Sigmoid colon (tissue), 7 donors: ENCODE data around the gene VPS50. TPM values are rescaled to one million over a fixed set of nuclear protein-coding genes. Genes with fewer than 3 reads are reported as not detected.

Experiments
- DNase-seq: peaks from one replicate; pipeline ENCODE4 v3.0.0-alpha.2; 2019
- H3K27ac ChIP-seq, 4 donors: fragments of 200-600 bp; sonication (generic); one replicate each; pipeline ENCODE4 v1.5.1; 2016 to 2019; ENCODE audit warnings: mild to moderate bottlenecking in 1 of 4
- H3K27me3 ChIP-seq, 3 donors: fragments of 200-600 bp; sonication (generic); one replicate each; pipeline ENCODE4 v1.5.1; 2019; ENCODE audit warnings: mild to moderate bottlenecking in 1 of 3
- H3K36me3 ChIP-seq, 4 donors: fragments of 200-600 bp; sonication (generic); one replicate each; pipeline ENCODE4 v1.5.1; 2016 to 2019
- H3K4me1 ChIP-seq, 4 donors: fragments of 200-600 bp; sonication (generic); one replicate each; pipeline ENCODE4 v1.5.1; 2017 to 2019
- H3K4me3 ChIP-seq, 4 donors: fragments of 200-600 bp; sonication (generic); one replicate each; pipeline ENCODE4 v1.5.1; 2017 to 2019; ENCODE audit warnings: mild to moderate bottlenecking in 2 of 4, moderate library complexity in 1 of 4
- H3K9me3 ChIP-seq, 4 donors: fragments of 200-600 bp in 3 of 4; sonication (generic) in 3 of 4; one replicate each; pipeline versions ENCODE4 v1.5.1 to v1.6.1; 2013 to 2019
- CTCF ChIP-seq, 4 experiments: fragments of 450-650 bp in 3 of 4; fragments of 200-600 bp in 1 of 4; IDR thresholded peaks; one replicate each; pipeline ENCODE4 v1.5.1; 2016 to 2019; ENCODE audit warnings: antibody characterized with exemption in 4 of 4, mild to moderate bottlenecking in 3 of 4, moderate library complexity in 2 of 4
- EP300 ChIP-seq, 4 donors: sonication (generic); formaldehyde crosslinking; IDR thresholded peaks; one replicate each; pipeline ENCODE4 v1.6.1; 2017; ENCODE audit warnings: antibody characterized with exemption in 4 of 4
- POLR2A ChIP-seq, 2 donors: fragments of 450-650 bp; IDR thresholded peaks; one replicate each; pipeline ENCODE4 v1.6.1; 2016; ENCODE audit warnings: antibody characterized with exemption in 2 of 2, mild to moderate bottlenecking in 2 of 2, moderate library complexity in 2 of 2
- POLR2AphosphoS5 ChIP-seq, 4 donors: sonication (generic); formaldehyde crosslinking; IDR thresholded peaks; one replicate each; pipeline ENCODE4 v1.6.1; 2017; ENCODE audit warnings: antibody characterized with exemption in 4 of 4
- WGBS, 2 donors: extraction: QIAGEN DNeasy Blood & Tissue Kit; methylation state at CpG; one replicate each; pipeline ENCODE4 v1.1.7; 2013; 5-methylcytosine and 5-hydroxymethylcytosine counted together
- intact Hi-C: fragments of 100-400 bp; cut with DNase I; formaldehyde crosslinking; loops from one replicate; pipeline ENCODE4 v1.15.1; 2023
- polyA plus RNA-seq, 3 donors: library from polyadenylated mRNA; stranded (reverse); fragments of 200-250 nt; gene quantifications; one replicate each; pipeline ENCODE4 v1.2.3, GENCODE V29; 2013
- total RNA-seq, 4 donors: library from RNA; depleted of rRNA; stranded (reverse); fragments of >200 nt; gene quantifications; one replicate each; pipeline ENCODE4 v1.1.0, GENCODE V29; 2016
- donor health status: healthy with polysubstance abuse.
- donor health status: Bipolar disorder and iron deficiency.
- donor health status: healthy.

Gene VPS50
- total and polyA plus RNA-seq, 7 donors, result 4.8 to 36.4 (median 21.7) TPM

GRCh38 chr7:93205046-93205445, 27.1 kb upstream of the VPS50 start:
- H3K36me3 ChIP-seq, result no peaks in the 10 kb centered on the region
- H3K27me3 ChIP-seq, result no peaks in the 10 kb centered on the region
- no peaks in the 10 kb centered on the region for H3K9me3 ChIP-seq
- 18 to 48% methylated on average over 2 of the region's 2 CpGs for WGBS, 2 donors
- TF ChIP-seq EP300 (IDR thresholded peaks at IDR 0.05) (no peak), CTCF (IDR thresholded peaks at IDR 0.05) (no peak), POLR2A (IDR thresholded peaks at IDR 0.05) (no peak), POLR2AphosphoS5 (IDR thresholded peaks at IDR 0.05) (no peak)
- H3K4me1 ChIP-seq, result no peaks in the 10 kb centered on the region
- no peak overlapping the region for H3K27ac ChIP-seq
- no peak overlapping the region for H3K4me3 ChIP-seq
- no peak for DNase-seq
- intact Hi-C loops, result no loop called here

- Histone ChIP-seq H3K4me3 (no peak overlapping the region), H3K9me3 (no peaks in the 10 kb centered on the region), H3K27ac (no peak overlapping the region), H3K36me3 (no peaks in the 10 kb centered on the region), H3K27me3 (no peaks in the 10 kb centered on the region), H3K4me1 (no peaks in the 10 kb centered on the region)
- DNase-seq, result no peak
- intact Hi-C loops, result no loop called here
- TF ChIP-seq POLR2AphosphoS5 (IDR thresholded peaks at IDR 0.05), result no peak
- no peak for TF ChIP-seq EP300 (IDR thresholded peaks at IDR 0.05)
- no peak for TF ChIP-seq POLR2A (IDR thresholded peaks at IDR 0.05)
- no peak for TF ChIP-seq CTCF (IDR thresholded peaks at IDR 0.05)
- WGBS, 2 donors, result 86 to 90% methylated on average over 5 of the region's 5 CpGs
Measured at GRCh38 chr7:93211228-93211818, 20.8 kb upstream of the VPS50 start.

GRCh38 chr7:93212881-93213280, 19.3 kb upstream of the VPS50 start:
- TF ChIP-seq CTCF (IDR thresholded peaks at IDR 0.05) (no peak), EP300 (IDR thresholded peaks at IDR 0.05) (no peak), POLR2A (IDR thresholded peaks at IDR 0.05) (no peak), POLR2AphosphoS5 (IDR thresholded peaks at IDR 0.05) (no peak)

GRCh38 chr7:93218997-93219827, 13.0 kb upstream of the VPS50 start:
- no peak for TF ChIP-seq POLR2A (IDR thresholded peaks at IDR 0.05)
- no peak for TF ChIP-seq CTCF (IDR thresholded peaks at IDR 0.05)
- TF ChIP-seq POLR2AphosphoS5 (IDR thresholded peaks at IDR 0.05), result no peak
- TF ChIP-seq EP300 (IDR thresholded peaks at IDR 0.05), result no peak
- no peak overlapping the region for H3K4me3 ChIP-seq
- no peaks in the 10 kb centered on the region for H3K36me3 ChIP-seq
- no peak overlapping the region for H3K27ac ChIP-seq
- no peaks in the 10 kb centered on the region for H3K9me3 ChIP-seq
- H3K4me1 ChIP-seq, result no peaks in the 10 kb centered on the region
- intact Hi-C loops, result no loop called here
- WGBS, 2 donors, result 63 to 68% methylated on average over 10 of the region's 10 CpGs
- no peaks in the 10 kb centered on the region for H3K27me3 ChIP-seq
- DNase-seq, result no peak

More at GRCh38 chr7:93212881-93213280, 19.3 kb upstream of the VPS50 start:
- no peaks in the 10 kb centered on the region for H3K27me3 ChIP-seq
- 16 to 58% methylated on average over 1 of the region's 1 CpG for WGBS, 2 donors
- intact Hi-C loops, result no loop called here
- H3K4me3 ChIP-seq, result no peak overlapping the region
- DNase-seq, result no peak
- H3K36me3 ChIP-seq, result no peaks in the 10 kb centered on the region
- H3K9me3 ChIP-seq, result no peaks in the 10 kb centered on the region
- no peak overlapping the region for H3K27ac ChIP-seq
- H3K4me1 ChIP-seq, result no peaks in the 10 kb centered on the region
